Right lung (tissue), 5 donors: ENCODE measurements around the gene RBX1. TPM values are rescaled to one million over a fixed set of nuclear protein-coding genes. Genes with fewer than 3 reads are reported as not detected.

ENCODE experiments used
- DNase-seq, 2 donors: peaks; one replicate each; pipeline ENCODE4 v3.0.0-alpha.2; 2013
- polyA plus RNA-seq, 5 donors: library from polyadenylated mRNA; unstranded; fragments of 120-200 nt; gene quantifications; one replicate each; pipeline versions ENCODE4 v1.2.1 to v1.2.3, GENCODE V29; 2013; ENCODE audit warnings: inconsistent platforms in 1 of 5, low replicate concordance in 1 of 5; ENCODE audit not compliant: insufficient read length in 5 of 5, insufficient read depth in 1 of 5

RBX1 gene
- polyA plus RNA-seq, 5 donors, result 57.7 to 83.7 (median 72.2) TPM

GRCh38 chr22:41015003-41015402 is 63.8 kb downstream of the RBX1 start:
- DNase-seq, result no peak

- no peak for DNase-seq
Measured at GRCh38 chr22:41021061-41021612, 70.0 kb downstream of the RBX1 start.

GRCh38 chr22:41021613-41022454 is 70.7 kb downstream of the RBX1 start:
- DNase-seq, result peak; percentile 74 to 83

- peak; percentile 91 to 93 for DNase-seq
Measured at GRCh38 chr22:41022470-41023298, 71.5 kb downstream of the RBX1 start.

Other genes with a start within 250 kb of the RBX1 start
- 10 to 100 TPM; 31.3 to 40.1 (median 33.0) TPM for gene SLC25A17, start 132.0 kb upstream of the RBX1 start, polyA plus RNA-seq
- gene ST13, start 94.7 kb upstream of the RBX1 start, polyA plus RNA-seq, result 100 to 1,000 TPM; 483 to 731 (median 531) TPM
- gene XPNPEP3, start 94.2 kb upstream of the RBX1 start, polyA plus RNA-seq, result 10 to 100 TPM; 12.3 to 23.2 (median 17.5) TPM
- gene DNAJB7, start 89.3 kb upstream of the RBX1 start, polyA plus RNA-seq, result 1 to 10 TPM in 3 of 5 donors, under 1 TPM in 2; 0.70 to 1.2 (median 1.0) TPM
- gene EP300, start 141.2 kb downstream of the RBX1 start, polyA plus RNA-seq, result 10 to 100 TPM; 49.3 to 73.5 (median 65.0) TPM